ENCODE results near the gene HTRA1.

Gene HTRA1

DNA sequence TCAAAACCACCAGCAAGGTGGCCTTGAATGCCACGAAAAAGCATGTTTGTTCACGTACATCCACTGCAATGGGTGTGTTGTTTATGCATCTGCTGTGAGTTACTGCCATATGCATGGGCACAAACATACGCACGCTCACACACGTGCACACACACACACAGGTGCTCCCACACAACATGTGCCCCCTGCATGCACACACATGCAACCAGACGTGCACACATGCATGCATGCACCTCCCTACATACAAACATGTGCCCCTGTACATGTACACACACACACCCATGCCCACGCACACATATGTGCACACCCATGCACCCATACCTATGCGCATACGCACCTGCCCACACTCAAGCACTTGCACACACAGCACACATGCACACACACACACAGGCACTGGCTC is 89.1 kb downstream of the HTRA1 start:
- no peak for TF ChIP-seq REST (IDR thresholded peaks at IDR 0.05; ENCODE audit: insufficient read depth in 1 of 2, low read depth in 2 of 2, low read length in 2 of 2)

DNA sequence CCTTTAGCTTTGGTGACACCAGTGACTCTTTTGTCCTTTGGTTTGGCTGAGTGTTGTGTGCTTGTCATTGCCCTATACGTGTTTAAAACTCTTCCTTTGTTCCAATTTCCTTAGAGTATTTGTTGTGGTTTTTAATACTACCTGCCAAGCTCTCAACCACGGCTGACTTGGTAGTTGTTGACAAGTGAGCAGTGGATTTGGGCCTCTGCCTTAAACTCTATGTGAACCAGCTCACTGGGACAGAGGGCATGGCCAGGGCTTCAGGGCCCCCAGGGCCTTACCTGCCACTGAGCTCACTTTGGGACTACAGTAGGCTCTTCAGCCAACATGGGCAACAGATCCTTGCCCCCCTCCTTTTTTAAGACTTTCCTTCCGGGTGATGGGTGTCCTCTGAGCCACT is 89.6 kb downstream of the HTRA1 start:
- TF ChIP-seq POLR2AphosphoS5 (IDR thresholded peaks at IDR 0.05; ENCODE audit: low read depth, low read length): no peak
- no peak for TF ChIP-seq FOXP2 (optimal IDR thresholded peaks at IDR 0.05; ENCODE audit: borderline replicate concordance, extremely low read depth, extremely low read length, insufficient read depth)

DNA sequence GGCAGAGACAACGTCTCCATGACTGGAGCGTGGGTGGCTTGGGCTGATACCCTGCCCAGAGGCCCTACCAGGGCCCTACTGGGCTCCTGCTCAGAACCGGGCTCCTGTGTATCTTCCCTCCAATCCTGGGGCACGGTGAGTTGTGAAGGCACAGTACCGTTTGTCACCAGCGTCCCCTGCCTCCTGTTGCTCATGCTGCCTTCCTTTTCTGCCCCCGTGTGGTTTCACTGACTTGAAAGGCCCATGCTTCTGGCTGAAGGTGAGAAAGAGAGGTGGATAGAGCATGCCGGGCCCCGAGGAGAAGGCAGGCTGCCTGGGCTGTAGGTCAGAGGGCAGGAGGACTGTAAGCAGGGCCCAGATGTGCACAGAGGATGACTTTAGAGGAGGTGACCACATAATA is 90.1 kb downstream of the HTRA1 start:
- TF ChIP-seq FOXP2 (optimal IDR thresholded peaks at IDR 0.05; ENCODE audit: borderline replicate concordance, extremely low read depth, extremely low read length, insufficient read depth) (no peak), SIN3A (IDR thresholded peaks at IDR 0.05; ENCODE audit: borderline replicate concordance, insufficient read depth, low read length) (no peak), TAF1 (IDR thresholded peaks at IDR 0.05; ENCODE audit: borderline replicate concordance, insufficient read depth, low read length) (no peak), REST (IDR thresholded peaks at IDR 0.05; ENCODE audit: insufficient read depth in 1 of 2, low read depth in 2 of 2, low read length in 2 of 2) (no peak), POLR2AphosphoS5 (IDR thresholded peaks at IDR 0.05; ENCODE audit: low read depth, low read length) (no peak)

DNA sequence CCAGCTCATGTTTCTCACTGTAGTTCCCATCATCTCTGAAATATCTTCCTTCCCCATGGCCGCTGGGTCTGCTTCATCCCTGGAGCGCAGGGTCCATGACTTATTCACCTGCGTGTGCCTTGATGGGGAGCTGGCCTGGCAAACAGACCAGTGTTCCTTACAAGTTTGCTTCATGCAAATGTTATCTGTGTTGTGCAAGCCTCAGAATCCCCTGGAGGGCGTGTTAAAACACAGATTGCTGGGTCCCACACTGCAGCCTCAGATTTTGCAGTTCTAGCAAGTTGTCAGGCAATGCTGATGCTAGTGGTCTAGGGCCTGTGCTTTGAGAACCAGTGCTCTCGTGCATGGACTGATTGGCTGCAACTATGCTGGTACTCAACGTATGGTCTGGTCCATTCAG is 92.0 kb downstream of the HTRA1 start:
- no peak for TF ChIP-seq POLR2AphosphoS5 (IDR thresholded peaks at IDR 0.05; ENCODE audit: low read depth, low read length)

GRCh38 chr10:122554131-122555036 is 93.0 kb downstream of the HTRA1 start:
- no peak for TF ChIP-seq FOXP2 (optimal IDR thresholded peaks at IDR 0.05; ENCODE audit: borderline replicate concordance, extremely low read depth, extremely low read length, insufficient read depth)
- no peak for TF ChIP-seq TAF1 (IDR thresholded peaks at IDR 0.05; ENCODE audit: borderline replicate concordance, insufficient read depth, low read length)
- TF ChIP-seq REST (IDR thresholded peaks at IDR 0.05; ENCODE audit: insufficient read depth in 1 of 2, low read depth in 2 of 2, low read length in 2 of 2): no peak
- TF ChIP-seq SIN3A (IDR thresholded peaks at IDR 0.05; ENCODE audit: borderline replicate concordance, insufficient read depth, low read length): no peak
- TF ChIP-seq POLR2AphosphoS5 (IDR thresholded peaks at IDR 0.05; ENCODE audit: low read depth, low read length): no peak

DNA sequence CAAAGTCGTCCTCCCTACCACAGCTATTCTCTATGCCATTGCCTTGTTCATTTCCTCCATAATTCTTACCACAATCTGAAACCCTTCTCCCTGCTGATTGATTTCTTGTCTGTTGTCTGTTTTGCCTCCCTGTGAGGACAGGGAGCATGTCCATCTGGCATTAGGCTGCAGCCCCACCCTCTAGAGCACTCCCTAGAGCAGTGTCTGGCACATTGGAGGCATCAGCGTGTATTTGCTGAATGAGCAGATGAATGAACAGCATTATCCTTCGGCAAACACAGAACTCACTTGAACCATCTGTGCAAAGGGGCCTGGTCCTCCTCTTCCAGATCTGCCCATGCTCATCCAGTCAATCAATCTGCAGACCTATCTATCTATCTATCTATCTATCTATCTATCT is 94.1 kb downstream of the HTRA1 start:
- no peak for TF ChIP-seq SIN3A (IDR thresholded peaks at IDR 0.05; ENCODE audit: borderline replicate concordance, insufficient read depth, low read length)
- no peak for TF ChIP-seq TAF1 (IDR thresholded peaks at IDR 0.05; ENCODE audit: borderline replicate concordance, insufficient read depth, low read length)
- TF ChIP-seq FOXP2 (optimal IDR thresholded peaks at IDR 0.05; ENCODE audit: borderline replicate concordance, extremely low read depth, extremely low read length, insufficient read depth): no peak
- no peak for TF ChIP-seq POLR2AphosphoS5 (IDR thresholded peaks at IDR 0.05; ENCODE audit: low read depth, low read length)
- no peak for TF ChIP-seq REST (IDR thresholded peaks at IDR 0.05; ENCODE audit: insufficient read depth in 1 of 2, low read depth in 2 of 2, low read length in 2 of 2)

Data from PFSK-1 (cell line).